T-helper 1 cell (primary cell): ENCODE measurements around the gene PPFIA1.
"Not testable (repeated sequence)": the region's sequence is repeated elsewhere in the genome, so short reads cannot be mapped to it uniquely, and the experiment has no call there.

ENCODE experiments used
- DNase-seq, 5 donors: peaks; one replicate each; pipeline ENCODE4 v3.0.0-alpha.2; 2012 to 2020

The PPFIA1 gene

GRCh38 chr11:70359451-70360205, 89.1 kb downstream of the PPFIA1 start:
- DNase-seq: no peak

DNA sequence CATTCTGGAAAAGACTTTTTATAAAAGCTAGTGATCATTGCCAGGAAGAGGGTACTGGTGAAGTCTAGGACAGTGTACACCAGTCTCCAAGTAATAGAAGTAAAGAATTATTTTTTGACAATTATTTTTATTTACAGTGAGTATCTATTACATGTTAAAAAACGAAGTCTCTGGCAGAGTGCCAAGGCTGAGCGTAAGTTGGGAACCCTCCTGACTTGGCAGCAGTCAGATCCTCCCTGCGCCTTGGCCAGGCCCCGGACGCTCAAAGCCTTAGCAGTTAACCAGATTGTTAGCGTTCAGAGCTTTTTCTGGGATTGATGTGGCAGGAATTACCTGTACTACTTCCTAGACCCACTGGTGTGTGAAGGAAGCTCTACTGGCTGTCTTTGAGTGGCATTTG, 89.7 kb downstream of the PPFIA1 start:
- DNase-seq: no peak

GRCh38 chr11:70364178-70364577, 93.7 kb downstream of the PPFIA1 start:
- DNase-seq: no peak

DNA sequence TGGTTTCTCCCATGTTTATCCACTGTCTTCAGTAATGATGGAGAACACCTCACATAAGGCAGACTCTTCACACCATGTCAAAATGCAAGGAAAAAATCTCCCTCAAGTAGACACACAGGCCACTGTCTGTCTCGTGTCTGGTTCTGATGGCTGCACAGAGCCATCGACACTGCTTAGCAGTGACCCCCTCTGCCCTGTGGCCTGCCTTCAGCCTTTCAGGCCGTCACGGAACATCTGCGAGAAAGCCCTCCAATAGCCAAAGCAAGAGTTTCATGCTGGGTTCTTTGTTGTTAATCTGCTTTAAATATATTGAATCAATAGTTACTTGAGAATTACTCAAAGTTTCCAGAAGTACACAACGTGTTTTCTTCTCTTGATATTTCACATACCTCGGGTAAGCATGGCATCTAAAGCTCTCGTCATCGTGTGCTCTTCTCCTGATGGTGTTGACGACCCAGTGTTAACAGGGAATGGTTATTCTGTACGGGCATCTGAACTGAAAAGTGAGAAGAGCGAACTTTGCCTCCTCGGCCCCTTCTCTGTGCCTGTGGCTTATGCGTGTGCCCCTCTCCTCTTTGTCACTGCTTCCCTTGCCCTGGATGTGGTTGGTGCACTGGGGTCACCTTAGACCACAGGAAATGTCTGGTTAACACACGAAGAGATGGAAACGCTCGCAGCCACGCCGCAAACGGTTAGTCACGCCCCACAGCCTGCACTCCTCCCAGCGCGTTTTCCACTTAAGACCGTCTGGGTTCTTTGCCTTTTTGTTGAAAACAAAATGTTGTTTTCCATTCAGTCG, 94.5 kb downstream of the PPFIA1 start:
- DNase-seq: peak in 2 of 5 donors; percentile 9 to 79

GRCh38 chr11:70365544-70365927, 95.0 kb downstream of the PPFIA1 start:
- DNase-seq: peak in 1 of 5 donors; percentile 4

GRCh38 chr11:70367071-70367470, 96.6 kb downstream of the PPFIA1 start:
- no peak for DNase-seq

GRCh38 chr11:70368961-70369360, 98.5 kb downstream of the PPFIA1 start:
- no peak for DNase-seq

DNA sequence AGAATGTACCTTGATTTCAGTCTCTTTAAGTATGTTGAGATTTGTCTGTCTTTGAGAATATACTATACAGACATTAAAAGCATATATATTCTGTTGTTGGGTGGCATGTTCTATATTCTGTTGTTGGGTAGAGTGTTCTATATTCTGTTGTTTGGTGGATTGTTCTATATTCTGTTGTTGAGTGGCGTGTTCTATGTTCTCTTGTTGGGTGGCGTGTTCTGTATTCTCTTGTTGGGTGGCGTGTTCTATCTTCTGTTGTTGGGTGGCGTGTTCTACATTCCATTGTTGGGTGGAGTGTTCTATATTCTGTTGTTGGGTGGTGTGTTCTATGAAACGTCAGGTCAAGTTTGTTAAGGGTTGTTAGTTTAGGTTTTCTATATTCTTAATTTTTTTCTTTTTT, 100.8 kb downstream of the PPFIA1 start:
- DNase-seq: peak in 1 of 5 donors; percentile 12

- DNase-seq: no peak
Measured at GRCh38 chr11:70372076-70372475, 101.6 kb downstream of the PPFIA1 start.

- DNase-seq: no peak
Measured at GRCh38 chr11:70376621-70377020, 106.1 kb downstream of the PPFIA1 start.

DNA sequence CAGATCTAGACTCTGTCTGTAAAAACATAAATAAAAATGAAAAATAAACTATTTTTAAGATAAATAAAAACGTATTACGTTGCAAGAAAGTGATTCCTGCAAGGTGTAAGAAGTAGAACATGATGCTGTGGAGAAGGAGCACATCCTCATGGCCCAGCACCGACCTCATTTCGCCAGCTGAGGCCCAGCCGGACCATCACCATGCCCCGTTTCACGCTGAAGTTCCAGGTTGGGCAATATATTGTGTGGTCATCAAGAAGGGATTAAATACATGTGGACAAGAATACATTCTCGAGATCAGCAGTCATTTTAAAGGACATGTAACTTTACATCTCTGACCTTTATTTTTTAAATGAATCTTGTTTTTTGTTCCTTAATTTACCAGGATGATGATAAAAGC, 107.2 kb downstream of the PPFIA1 start:
- no peak for DNase-seq

- no peak for DNase-seq
Measured at GRCh38 chr11:70378506-70379134, 108.1 kb downstream of the PPFIA1 start.

- no peak for DNase-seq
Measured at GRCh38 chr11:70381350-70381749, 110.9 kb downstream of the PPFIA1 start.

- DNase-seq: no peak
Measured at GRCh38 chr11:70381872-70382861, 111.7 kb downstream of the PPFIA1 start.

DNA sequence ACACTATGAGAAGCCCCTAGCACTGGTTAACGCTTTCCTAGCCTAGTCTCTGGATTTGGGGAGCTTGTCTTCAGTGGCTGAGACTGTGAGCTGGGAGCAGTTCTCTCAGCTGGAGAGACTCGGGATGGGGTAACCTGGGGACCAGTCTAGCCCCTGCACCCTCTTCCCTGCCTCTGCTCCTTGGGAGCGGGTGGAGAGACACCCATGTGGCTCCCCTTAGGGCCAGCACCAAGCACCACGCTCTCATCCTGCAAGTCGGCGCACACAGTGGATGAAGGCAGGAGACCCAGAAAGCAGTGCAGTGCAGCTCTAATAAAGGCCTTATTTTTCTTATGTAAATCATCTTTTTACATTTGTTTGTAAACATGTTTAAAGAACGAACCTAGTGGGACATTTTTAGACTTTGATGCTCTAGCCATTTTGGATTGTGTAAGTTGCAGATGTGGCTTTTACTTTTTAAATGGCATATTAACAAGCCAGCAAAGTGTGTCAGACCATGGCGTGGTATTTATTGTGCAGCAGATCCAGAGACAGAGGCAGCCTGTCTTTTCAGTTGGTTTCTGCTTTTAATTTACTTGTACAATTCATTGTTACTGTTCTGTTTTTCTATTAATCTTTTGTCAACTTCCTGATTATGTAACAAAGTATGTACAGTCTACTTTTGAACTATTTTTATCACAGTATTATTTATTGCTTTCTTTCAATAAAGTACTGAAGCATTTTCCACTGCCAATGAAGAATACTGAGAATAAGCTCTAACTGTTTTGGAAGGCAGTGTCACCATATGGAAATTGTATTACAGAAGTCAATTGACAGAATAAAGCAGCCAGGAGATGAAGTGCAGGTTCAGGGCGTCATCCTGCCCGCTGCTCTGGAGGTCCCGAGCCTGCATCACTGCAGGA, 113.4 kb downstream of the PPFIA1 start:
- no peak for DNase-seq

- DNase-seq: no peak
Measured at GRCh38 chr11:70384566-70385152, 114.2 kb downstream of the PPFIA1 start.

- no peak for DNase-seq
Measured at GRCh38 chr11:70387564-70387963, 117.1 kb downstream of the PPFIA1 start.

- DNase-seq: no peak
Measured at GRCh38 chr11:70389201-70389600, 118.7 kb downstream of the PPFIA1 start.

- DNase-seq: not testable (repeated sequence)
Measured at GRCh38 chr11:70390882-70391281, 120.4 kb downstream of the PPFIA1 start.

DNA sequence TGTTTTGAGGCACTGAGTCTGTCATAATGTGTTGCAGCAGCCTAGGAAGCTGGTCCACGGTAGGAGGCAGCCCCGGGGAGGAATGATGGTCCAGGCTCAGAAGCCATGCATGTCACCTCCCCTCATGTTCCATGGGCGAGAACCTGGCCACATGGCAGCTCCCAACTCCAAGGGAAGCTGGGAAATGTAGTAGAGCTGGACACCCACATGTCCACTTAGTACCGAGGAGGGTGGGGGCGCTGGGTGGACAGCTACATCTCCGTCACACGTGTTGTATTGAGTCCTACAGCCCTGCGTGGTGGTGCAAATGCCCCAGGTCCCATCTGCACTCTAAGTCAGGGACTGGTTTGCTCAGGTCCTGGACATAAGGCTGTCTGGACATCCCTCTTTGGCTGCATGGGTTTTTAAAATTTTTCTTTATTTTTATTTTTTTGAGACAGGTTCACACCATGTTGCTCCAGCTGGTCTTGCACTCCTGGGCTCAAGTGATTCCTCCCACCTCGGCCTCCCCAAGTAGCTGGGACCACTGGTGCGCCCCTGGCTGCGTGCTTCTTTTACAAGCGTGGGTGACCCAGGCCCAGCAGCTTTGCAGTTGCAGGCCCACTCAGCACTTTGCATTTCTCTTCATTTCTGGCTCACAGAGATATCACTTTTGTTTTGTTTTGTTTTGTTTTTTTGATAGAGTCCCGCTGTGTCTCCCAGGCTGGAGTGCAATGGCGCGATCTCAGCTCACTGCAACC, 123.9 kb downstream of the PPFIA1 start:
- DNase-seq: no peak
